ENCODE data around the gene CYP2A6. TPM values are rescaled to one million over a fixed set of nuclear protein-coding genes. Genes with fewer than 3 reads are reported as not detected.
A peak's percentile ranks its signal among the peaks of the same experiment; 100 is the strongest.
"Not testable (repeated sequence)": the region's sequence is repeated elsewhere in the genome, so short reads cannot be mapped to it uniquely, and the experiment has no call there.

CYP2A6 gene
- total RNA-seq (2021) (not detected in 2 replicates), Bru-seq, nascent RNA (not detected), BruChase-seq, experiment 1, labeled RNA remaining after a 2-hour chase (not detected), BruChase-seq, experiment 2, labeled RNA remaining after a 6-hour chase (not detected)
- long read RNA-seq: 0 reads

- BruUV-seq (replicated peaks); H4K20me1 ChIP-seq (ENCODE audit: insufficient read depth); H3F3A ChIP-seq (ENCODE audit: insufficient read depth, low read depth); DNase-seq; H3K9me3 ChIP-seq (ENCODE audit: insufficient read depth, low read depth); H3K79me2 ChIP-seq (ENCODE audit: low read depth); POLR2A ChIA-PET (ENCODE audit: unreplicated experiment); CTCF ChIA-PET; H3K4me1 ChIP-seq (replicated peaks; ENCODE audit: insufficient read depth); H3K27me3 ChIP-seq (ENCODE audit: insufficient read depth, low read depth); H3K36me3 ChIP-seq (ENCODE audit: low read depth); H3K9me2 ChIP-seq (ENCODE audit: insufficient read depth); H3K4me3 ChIP-seq; H3K4me2 ChIP-seq; intact Hi-C loops (cut with micrococcal nuclease; ENCODE audit: unreplicated experiment); H2AFZ ChIP-seq; H3K27ac ChIP-seq: not testable (repeated sequence)
These were observed at the start of gene CYP2A6 for GRCh38 chr19:40850277-40850676. CYP2A6 (minus strand) TSS chr19:40850447; CDS start chr19:40850426, 21 bp downstream.

GRCh38 chr19:40899964-40900363 lies 49.7 kb upstream of the CYP2A6 start:
- DNase-seq; BruUV-seq (replicated peaks); CTCF ChIA-PET; H2AFZ ChIP-seq; intact Hi-C loops (cut with micrococcal nuclease; ENCODE audit: unreplicated experiment); H4K20me1 ChIP-seq (ENCODE audit: insufficient read depth); POLR2A ChIA-PET (ENCODE audit: unreplicated experiment); H3K27ac ChIP-seq; H3K4me2 ChIP-seq; H3K4me3 ChIP-seq; H3K79me2 ChIP-seq (ENCODE audit: low read depth); H3K9me3 ChIP-seq (ENCODE audit: insufficient read depth, low read depth); H3K36me3 ChIP-seq (ENCODE audit: low read depth); H3K9me2 ChIP-seq (ENCODE audit: insufficient read depth); H3K27me3 ChIP-seq (ENCODE audit: insufficient read depth, low read depth): not testable (repeated sequence)
- H3F3A ChIP-seq (ENCODE audit: insufficient read depth, low read depth): peaks cover 12% of the 10 kb centered on the region
- H3K4me1 ChIP-seq (replicated peaks; ENCODE audit: insufficient read depth): peaks cover 23% of the 10 kb centered on the region

GRCh38 chr19:40896843-40897789 lies 46.9 kb upstream of the CYP2A6 start:
- CTCF ChIA-PET; intact Hi-C loops (cut with micrococcal nuclease; ENCODE audit: unreplicated experiment); H3K27me3 ChIP-seq (ENCODE audit: insufficient read depth, low read depth); H3K9me2 ChIP-seq (ENCODE audit: insufficient read depth); H3K36me3 ChIP-seq (ENCODE audit: low read depth); BruUV-seq (replicated peaks); POLR2A ChIA-PET (ENCODE audit: unreplicated experiment); H3K4me3 ChIP-seq; H3K9me3 ChIP-seq (ENCODE audit: insufficient read depth, low read depth); H3K79me2 ChIP-seq (ENCODE audit: low read depth); H4K20me1 ChIP-seq (ENCODE audit: insufficient read depth); H3F3A ChIP-seq (ENCODE audit: insufficient read depth, low read depth): not testable (repeated sequence)
- Histone ChIP-seq H3K4me1 (replicated peaks; ENCODE audit: insufficient read depth) (peaks cover 16% of the 10 kb centered on the region), H3K4me2 (peak overlapping the region; percentile 46), H3K27ac (peak overlapping the region; percentile 82), H2AFZ (peak overlapping the region; percentile 40; the same call in 1 of the 2 replicates)
- DNase-seq: peak in 1 of 2 experiments; percentile 95

DNA sequence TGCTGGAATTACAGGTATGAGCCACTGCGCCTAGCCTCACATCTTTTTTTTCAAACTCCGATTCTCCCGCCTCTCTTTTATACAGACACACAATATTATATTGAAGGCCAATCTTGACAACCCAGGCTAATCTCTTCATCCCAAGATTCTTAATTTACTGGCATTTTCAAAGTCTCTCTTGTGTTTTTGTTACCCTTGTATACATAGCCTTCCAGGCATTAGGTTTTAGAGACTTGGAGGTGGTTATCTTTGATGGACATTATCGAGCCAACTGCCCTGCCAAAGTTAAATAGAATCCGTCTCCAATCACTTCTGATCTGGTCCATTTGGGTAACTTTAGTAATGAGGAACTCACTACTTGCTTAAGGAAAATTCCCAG lies 46.2 kb upstream of the CYP2A6 start:
- TF ChIP-seq EZH2 (IDR thresholded peaks at IDR 0.05; ENCODE audit: low read depth): no peak
- TF ChIP-seq CTCF (conservative IDR thresholded peaks at IDR 0.05): no peak
- ChIA-PET CTCF (interaction anchor here (0.6 kb wide), 1 partner anchor 235 kb away, joined by 18 read pairs; no protein-coding TSS in a partner anchor), POLR2A (ENCODE audit: unreplicated experiment) (no interaction called here)
- Histone ChIP-seq H3K36me3 (ENCODE audit: low read depth) (no peaks in the 10 kb centered on the region), H3K9me3 (ENCODE audit: insufficient read depth, low read depth) (no peaks in the 10 kb centered on the region), H3K79me2 (ENCODE audit: low read depth) (no peaks in the 10 kb centered on the region), H2AFZ (no peak overlapping the region), H3K27ac (peak overlapping the region; percentile 82; the same call in 1 of the 2 replicates), H4K20me1 (ENCODE audit: insufficient read depth) (no peaks in the 10 kb centered on the region), H3K4me2 (no peak overlapping the region), H3K4me1 (replicated peaks; ENCODE audit: insufficient read depth) (peaks cover 16% of the 10 kb centered on the region), H3K27me3 (ENCODE audit: insufficient read depth, low read depth) (no peaks in the 10 kb centered on the region), H3F3A (ENCODE audit: insufficient read depth, low read depth) (0 out of 2 replicates have a peak, but pooled peaks cover 5% of the 10 kb centered on the region), H3K4me3 (no peak overlapping the region), H3K9me2 (ENCODE audit: insufficient read depth) (no peaks in the 10 kb centered on the region)
- intact Hi-C loops (cut with micrococcal nuclease; ENCODE audit: unreplicated experiment): no loop called here
- no peak for DNase-seq
- no TSS peak for BruUV-seq (replicated peaks)

Measured in PC-9 (cell line).